Ishikawa (cell line): Measurements from ENCODE around the gene AFAP1L1.

Source experiments
- CEBPB ChIP-seq: IDR thresholded peaks from 2 replicates; pipeline ENCODE4 v1.6.1; 2012
- EGR1 ChIP-seq: IDR thresholded peaks from 2 replicates; pipeline ENCODE4 v1.6.1; 2012
- EP300 ChIP-seq: IDR thresholded peaks from 2 replicates; pipeline ENCODE4 v1.6.1; 2012; ENCODE audit warnings: borderline replicate concordance
- FOXM1 ChIP-seq: IDR thresholded peaks from 2 replicates; pipeline ENCODE4 v1.6.1; 2012; ENCODE audit warnings: low read depth, borderline replicate concordance
- MAX ChIP-seq: IDR thresholded peaks from 2 replicates; pipeline ENCODE4 v1.6.1; 2012
- TEAD4 ChIP-seq: IDR thresholded peaks from 2 replicates; pipeline ENCODE4 v1.6.1; 2012

- TF ChIP-seq MAX (no peak), TEAD4 (no peak), EGR1 (no peak), CEBPB (no peak), EP300 (no peak), FOXM1 (no peak)
Observed at GRCh38 chr5:149374303-149374702, 102.6 kb downstream of the AFAP1L1 start.
